Measurements from ENCODE around the gene PKP1.
A peak's percentile ranks its signal among the peaks of the same experiment; 100 is the strongest.

The PKP1 gene

GRCh38 chr1:201275253-201275666, 8.0 kb upstream of the PKP1 start:
- DNase-seq: no peak
- intact Hi-C loops (cut with DNase I): no loop called here

GRCh38 chr1:201276891-201277290, 6.4 kb upstream of the PKP1 start:
- intact Hi-C loops (cut with DNase I): no loop called here
- DNase-seq: peak in 1 of 42 donors; percentile 20

DNA sequence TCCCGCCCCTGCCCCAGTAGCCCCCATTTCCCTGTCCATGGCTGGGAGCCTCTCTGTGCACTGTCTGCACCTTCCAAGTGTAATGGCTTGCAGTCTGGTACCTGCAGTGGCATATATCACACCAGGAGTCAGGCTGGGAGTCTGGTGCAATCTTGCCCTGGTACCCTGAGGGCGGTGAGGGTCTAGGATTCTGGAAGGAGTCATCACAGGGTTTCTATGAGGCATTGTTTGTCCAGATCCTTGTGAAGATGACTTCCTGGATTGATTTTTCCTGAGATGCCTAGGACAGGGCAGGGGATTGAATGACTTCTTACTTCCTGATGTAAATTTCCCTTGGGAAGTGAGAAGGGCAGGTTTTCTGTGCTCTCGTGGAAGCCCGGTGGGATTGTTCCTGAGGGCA, 5.9 kb upstream of the PKP1 start:
- no peak for DNase-seq
- intact Hi-C loops (cut with DNase I): no loop called here

- DNase-seq: peak in 1 of 42 donors; percentile 32
- intact Hi-C loops (cut with DNase I): no loop called here
Measured at GRCh38 chr1:201279313-201279712, 4.0 kb upstream of the PKP1 start.

GRCh38 chr1:201280884-201281283, 2.4 kb upstream of the PKP1 start:
- DNase-seq: no peak
- intact Hi-C loops (cut with DNase I): no loop called here

- DNase-seq: no peak
- intact Hi-C loops (cut with DNase I): no loop called here
Measured at GRCh38 chr1:201281573-201281972, 1.7 kb upstream of the PKP1 start.

- no peak for DNase-seq
- intact Hi-C loops (cut with DNase I): no loop called here
Measured at GRCh38 chr1:201282216-201282615, 1.1 kb upstream of the PKP1 start.

DNA sequence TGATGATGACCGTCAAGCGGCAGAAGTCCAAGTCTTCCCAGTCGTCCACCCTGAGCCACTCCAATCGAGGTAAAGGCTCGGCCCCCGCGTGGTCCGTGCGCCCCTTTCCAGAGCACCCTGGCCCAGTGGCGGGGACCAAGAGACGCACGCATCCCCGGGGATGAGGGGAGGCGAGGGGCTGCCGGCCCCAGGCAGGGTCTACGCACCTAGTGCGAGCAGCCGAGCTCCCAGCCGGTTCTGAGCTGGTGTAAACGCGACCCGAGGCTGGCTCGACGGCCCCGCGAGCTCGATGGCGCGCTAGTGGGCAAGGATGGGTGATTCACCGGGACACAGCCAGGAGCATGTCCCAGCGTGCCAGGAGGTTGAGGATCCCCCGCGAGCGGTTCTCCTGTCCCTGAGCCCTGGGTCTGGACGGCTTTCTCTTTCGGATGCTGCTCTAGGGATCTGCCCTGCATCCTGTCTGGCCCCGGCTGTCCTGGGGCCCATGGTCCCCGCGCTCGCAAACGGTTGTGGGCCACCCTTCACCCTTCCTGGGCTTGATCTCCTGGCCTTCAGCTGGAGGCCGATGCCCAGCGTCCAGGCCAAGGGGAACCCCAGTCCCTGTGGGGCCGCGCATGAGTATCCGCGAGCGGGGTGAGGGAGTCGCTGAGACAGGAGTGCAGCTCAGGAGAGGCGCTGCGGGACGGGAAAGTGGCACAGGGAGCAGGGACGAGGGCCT, 689 bp downstream of the PKP1 start:
- DNase-seq: no peak
- intact Hi-C loops (cut with DNase I): no loop called here

GRCh38 chr1:201284636-201285035, 1.3 kb downstream of the PKP1 start:
- no peak for DNase-seq
- intact Hi-C loops (cut with DNase I): no loop called here

- intact Hi-C loops (cut with DNase I): no loop called here
- no peak for DNase-seq
Measured at GRCh38 chr1:201285846-201286245, 2.5 kb downstream of the PKP1 start.

DNA sequence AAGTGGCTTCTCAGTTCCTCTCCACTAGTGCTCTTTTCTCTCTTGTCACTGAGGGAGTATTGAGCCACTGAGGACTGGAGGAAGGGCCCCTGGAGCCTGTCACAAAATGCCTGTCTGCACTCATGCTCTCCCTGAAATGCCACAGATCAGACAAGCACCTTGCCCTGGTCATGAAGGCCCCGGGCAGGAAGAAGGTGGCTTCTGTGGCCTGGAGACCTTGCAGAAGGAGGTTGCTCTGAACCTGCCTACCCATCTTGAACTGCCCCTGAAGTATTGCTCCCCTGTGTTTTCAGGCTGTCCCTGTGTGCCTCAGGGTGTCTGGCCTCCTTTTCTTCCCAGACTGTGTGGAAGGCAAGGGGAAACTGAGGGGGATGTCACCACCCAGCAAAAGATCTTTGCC, 3.1 kb downstream of the PKP1 start:
- intact Hi-C loops (cut with DNase I): no loop called here
- no peak for DNase-seq

GRCh38 chr1:201288007-201288406, 4.7 kb downstream of the PKP1 start:
- intact Hi-C loops (cut with DNase I): no loop called here
- no peak for DNase-seq

DNA sequence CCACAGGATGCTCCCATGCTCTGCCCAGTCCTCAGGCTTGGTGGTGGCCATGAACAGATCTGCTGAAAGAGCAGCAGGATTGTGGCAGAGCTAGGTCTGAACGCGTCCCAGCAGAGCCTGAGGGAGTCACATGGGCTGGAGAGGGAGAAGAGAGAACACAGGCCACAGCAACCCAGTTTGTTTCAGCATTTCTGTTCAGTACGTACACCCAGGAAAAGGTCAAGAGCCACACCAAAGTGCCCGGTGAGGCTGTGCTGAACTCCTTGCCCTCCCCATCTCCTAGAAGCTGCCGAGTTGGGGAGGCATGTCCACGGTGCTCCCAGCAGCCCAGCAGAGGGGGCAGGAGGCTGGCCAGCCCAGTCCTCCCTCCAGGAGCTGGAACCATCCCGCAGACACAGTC, 5.5 kb downstream of the PKP1 start:
- intact Hi-C loops (cut with DNase I): no loop called here
- no peak for DNase-seq

- intact Hi-C loops (cut with DNase I): no loop called here
- DNase-seq: no peak
Measured at GRCh38 chr1:201290551-201290950, 7.2 kb downstream of the PKP1 start.

- intact Hi-C loops (cut with DNase I): no loop called here
- DNase-seq: no peak
Measured at GRCh38 chr1:201291916-201292315, 8.6 kb downstream of the PKP1 start.

DNA sequence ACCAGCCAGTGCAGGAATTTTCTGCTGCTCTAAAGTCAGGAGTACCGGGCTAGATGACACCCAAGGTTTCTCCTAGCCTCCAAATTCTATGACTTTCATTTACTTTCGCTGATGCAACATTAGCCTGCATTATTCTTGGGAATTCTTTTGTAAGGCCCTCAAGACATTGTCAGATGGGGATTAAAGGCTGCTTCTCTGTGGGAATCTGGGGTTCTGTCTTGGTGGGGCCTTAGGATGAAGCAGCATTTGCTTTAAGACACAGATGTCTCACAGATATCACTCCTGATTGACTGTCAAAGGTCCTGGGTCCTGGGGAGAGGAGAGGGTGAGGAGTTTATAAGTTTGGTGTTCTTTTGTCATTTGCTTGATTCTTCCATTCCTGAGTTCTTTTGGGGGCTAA, 11.6 kb downstream of the PKP1 start:
- intact Hi-C loops (cut with DNase I): no loop called here

DNA sequence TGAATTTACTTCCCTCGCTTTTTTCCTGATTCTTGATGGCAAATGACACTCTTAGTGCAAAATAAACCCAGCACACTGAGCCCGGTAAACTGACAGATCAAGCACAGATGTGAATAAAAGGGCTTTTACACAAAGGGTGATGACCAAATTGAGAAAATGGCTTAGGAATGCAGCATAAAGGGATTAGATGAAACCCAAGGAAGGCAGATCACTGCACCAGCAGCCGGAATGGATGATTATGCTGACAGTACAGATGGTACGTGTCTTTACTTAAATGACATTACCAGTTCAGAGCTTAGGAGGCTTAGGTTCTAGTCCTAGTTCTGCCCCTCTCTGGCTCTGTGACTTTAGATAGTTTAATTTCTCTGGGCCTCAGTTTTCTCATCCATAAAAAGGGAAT, 12.0 kb downstream of the PKP1 start:
- intact Hi-C loops (cut with DNase I): no loop called here

More for the DNA sequence above, 11.6 kb downstream of the PKP1 start:
- DNase-seq: no peak

GRCh38 chr1:201295861-201296260, 12.6 kb downstream of the PKP1 start:
- intact Hi-C loops (cut with DNase I): no loop called here
- DNase-seq: peak in 15 of 42 donors; percentile 23 to 68 (median 37)

More for the DNA sequence above, 12.0 kb downstream of the PKP1 start:
- DNase-seq: no peak

DNA sequence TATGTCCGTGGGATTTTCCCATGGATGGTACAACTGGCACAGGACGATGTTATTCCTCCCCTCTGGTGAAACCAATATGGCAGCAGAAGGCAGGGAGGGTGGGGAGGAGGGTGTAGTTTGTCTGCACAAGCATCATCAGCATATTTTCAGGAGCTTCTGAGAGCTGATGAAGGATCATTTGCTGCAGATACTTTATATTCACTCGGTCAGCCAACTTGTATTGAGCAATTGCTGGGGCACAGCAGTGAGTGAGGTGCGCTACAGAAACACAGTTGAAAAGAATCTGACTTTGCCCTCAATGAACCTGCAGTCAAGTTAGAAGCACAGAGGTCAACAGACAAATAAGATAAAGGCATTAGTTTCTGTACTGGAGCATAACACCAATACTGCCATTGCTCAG, 13.0 kb downstream of the PKP1 start:
- DNase-seq: no peak
- intact Hi-C loops (cut with DNase I): no loop called here

- no peak for DNase-seq
- intact Hi-C loops (cut with DNase I): no loop called here
Measured at GRCh38 chr1:201298396-201299381, 15.4 kb downstream of the PKP1 start.

Data from head of caudate nucleus (tissue), 42 donors.